Measurements from ENCODE around the gene PRDM5. TPM values are rescaled to one million over a fixed set of nuclear protein-coding genes. Genes with fewer than 3 reads are reported as not detected.

The PRDM5 gene
- total RNA-seq, 1 experiment from 2014 or later, result 8.1 TPM

DNA sequence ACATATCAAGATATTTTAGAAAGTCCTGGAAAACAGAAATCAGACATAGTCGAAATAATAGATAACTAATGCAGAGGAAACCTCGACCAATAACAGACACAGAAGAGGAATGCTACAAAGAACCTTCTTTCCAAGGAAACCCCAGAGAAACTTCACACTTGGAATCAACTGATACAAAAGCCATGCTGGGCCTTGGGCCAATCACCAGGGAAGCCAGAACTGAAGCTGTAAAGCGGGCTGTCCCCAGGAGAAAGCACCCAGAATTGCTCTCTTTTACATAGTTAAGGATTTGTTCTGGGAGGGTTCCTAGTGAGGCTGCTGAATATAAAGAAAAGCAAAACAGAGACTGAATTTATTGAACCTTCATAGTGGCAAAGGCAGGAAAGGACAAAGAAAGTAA, 100.5 kb downstream of the PRDM5 start:
- no peak for DNase-seq (ENCODE audit: low spot score)

- no peak for DNase-seq (ENCODE audit: low spot score)
Observed at GRCh38 chr4:120821029-120821428, 101.5 kb downstream of the PRDM5 start.

GRCh38 chr4:120819805-120820437, 102.6 kb downstream of the PRDM5 start:
- DNase-seq (ENCODE audit: low spot score), result no peak

DNA sequence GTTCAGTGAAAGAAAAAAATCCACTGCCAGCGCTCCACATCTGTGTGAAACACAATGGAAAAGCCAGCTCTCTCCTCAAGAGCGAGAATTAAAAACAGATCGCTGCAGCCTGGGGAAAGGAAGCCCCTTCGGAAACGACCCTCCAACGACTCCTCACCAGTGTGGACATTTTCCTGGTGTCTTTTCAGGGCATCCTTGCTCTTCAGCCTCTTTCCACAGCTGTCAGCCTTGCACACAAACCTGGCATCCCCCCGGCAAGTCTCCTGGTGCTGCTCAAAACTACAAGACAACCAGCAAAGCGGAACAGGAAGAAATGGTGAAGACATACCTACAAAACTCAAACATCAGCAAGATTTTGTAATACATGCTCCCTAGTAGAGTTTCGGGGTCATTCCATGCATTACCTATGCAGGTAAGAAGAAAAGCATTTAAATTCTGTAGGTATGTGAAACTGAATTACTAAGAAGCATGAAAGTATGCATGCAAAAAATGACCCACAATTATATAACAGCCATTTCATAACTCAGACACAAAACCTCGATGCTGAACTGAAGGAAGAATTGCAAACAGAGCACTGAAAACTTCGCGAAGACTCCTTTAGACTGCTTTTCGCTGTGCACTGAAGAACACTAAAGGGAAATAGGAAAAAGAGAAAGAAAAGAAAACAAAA, 106.1 kb downstream of the PRDM5 start:
- DNase-seq (ENCODE audit: low spot score), result no peak

- DNase-seq (ENCODE audit: low spot score), result no peak
Observed at GRCh38 chr4:120815361-120815760, 107.2 kb downstream of the PRDM5 start.

DNA sequence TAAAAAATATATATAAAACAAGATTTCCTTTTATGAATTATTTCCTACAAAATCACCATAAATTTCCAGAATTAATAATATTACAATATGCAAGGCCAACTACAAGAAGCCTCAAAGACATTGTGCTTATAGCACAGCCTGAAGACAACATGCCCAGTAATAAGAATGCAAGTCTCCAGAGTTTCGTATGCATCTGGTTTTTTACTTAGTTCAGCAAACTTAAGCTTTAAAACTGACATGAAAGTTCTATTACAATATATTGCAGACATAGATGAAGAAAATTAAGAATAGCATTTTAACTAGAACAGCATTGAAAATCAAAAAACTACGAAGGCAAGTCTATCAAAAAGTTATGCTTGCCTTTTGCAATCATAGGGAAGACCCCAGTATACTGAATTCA, 107.6 kb downstream of the PRDM5 start:
- DNase-seq (ENCODE audit: low spot score), result no peak

- DNase-seq (ENCODE audit: low spot score), result no peak
Observed at GRCh38 chr4:120812216-120812615, 110.3 kb downstream of the PRDM5 start.

- peak; percentile 9 for DNase-seq (ENCODE audit: low spot score)
Observed at GRCh38 chr4:120809518-120809917, 113.0 kb downstream of the PRDM5 start.

- no peak for DNase-seq (ENCODE audit: low spot score)
Observed at GRCh38 chr4:120808475-120809141, 113.9 kb downstream of the PRDM5 start.

- no peak for DNase-seq (ENCODE audit: low spot score)
Observed at GRCh38 chr4:120801137-120801758, 121.3 kb downstream of the PRDM5 start.

GRCh38 chr4:120798570-120798969, 124.0 kb downstream of the PRDM5 start:
- no peak for DNase-seq (ENCODE audit: low spot score)

GRCh38 chr4:120796271-120796670, 126.3 kb downstream of the PRDM5 start:
- DNase-seq (ENCODE audit: low spot score), result no peak

DNA sequence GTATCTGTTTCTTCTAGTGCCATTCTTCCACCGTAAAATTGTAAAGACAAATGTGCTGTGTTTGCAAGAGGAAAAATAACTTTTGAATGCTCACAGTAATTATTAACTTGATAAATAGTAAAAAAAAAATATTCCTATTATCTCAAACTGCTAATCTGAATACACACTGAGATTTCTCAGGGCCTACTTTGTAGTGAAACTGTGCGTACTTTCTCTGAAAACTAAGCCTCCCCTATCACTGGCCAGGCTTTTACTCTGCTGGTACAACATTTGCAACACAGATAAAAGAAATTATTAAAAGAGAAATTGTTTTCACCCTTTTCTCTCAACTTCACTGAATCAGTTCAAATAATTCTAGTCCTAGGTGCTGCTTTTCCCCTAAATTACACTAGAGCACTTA, 137.3 kb downstream of the PRDM5 start:
- DNase-seq (ENCODE audit: low spot score), result no peak

- DNase-seq (ENCODE audit: low spot score), result no peak
Observed at GRCh38 chr4:120777459-120777858, 145.1 kb downstream of the PRDM5 start.

DNA sequence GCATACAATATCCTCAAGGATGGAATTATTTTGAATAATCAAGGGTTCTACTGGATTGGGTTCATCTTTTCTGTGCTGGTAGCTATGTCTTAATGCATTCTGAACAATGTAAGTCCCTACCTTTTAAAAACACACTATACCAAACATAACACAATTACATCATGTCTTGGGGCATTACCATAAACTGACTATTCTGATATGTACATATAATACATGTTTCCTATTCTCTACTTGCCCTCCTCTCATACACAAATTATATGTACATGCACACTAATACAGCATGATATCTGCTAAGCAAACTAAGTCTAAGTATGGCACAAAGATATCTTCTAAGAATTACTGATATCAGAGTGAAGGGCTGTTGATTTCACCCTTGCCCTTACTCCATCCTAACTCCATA, 147.1 kb downstream of the PRDM5 start:
- no peak for DNase-seq (ENCODE audit: low spot score)

- DNase-seq (ENCODE audit: low spot score), result no peak
Observed at GRCh38 chr4:120773641-120774040, 148.9 kb downstream of the PRDM5 start.

DNA sequence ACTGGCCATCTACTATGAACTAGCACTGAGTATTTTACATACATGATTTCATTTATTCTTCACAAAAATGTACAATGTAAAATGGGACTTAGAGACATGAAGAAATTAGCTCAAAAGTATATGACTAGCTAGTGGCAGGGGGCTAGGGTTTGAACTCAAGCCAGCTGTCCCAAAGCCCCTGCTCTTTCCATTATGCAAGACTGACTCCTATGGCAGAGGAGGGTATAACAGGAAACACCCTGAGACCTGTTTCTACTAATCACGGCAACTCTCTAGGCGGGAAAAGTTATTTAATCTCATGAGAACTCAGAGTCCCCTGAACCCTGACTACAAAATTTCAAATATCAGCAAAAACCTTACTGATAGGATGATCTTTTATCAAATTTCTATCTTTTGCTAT, 150.6 kb downstream of the PRDM5 start:
- DNase-seq (ENCODE audit: low spot score), result no peak

- DNase-seq (ENCODE audit: low spot score), result no peak
Observed at GRCh38 chr4:120770897-120771296, 151.6 kb downstream of the PRDM5 start.

GRCh38 chr4:120769227-120769626, 153.3 kb downstream of the PRDM5 start:
- no peak for DNase-seq (ENCODE audit: low spot score)

DNA sequence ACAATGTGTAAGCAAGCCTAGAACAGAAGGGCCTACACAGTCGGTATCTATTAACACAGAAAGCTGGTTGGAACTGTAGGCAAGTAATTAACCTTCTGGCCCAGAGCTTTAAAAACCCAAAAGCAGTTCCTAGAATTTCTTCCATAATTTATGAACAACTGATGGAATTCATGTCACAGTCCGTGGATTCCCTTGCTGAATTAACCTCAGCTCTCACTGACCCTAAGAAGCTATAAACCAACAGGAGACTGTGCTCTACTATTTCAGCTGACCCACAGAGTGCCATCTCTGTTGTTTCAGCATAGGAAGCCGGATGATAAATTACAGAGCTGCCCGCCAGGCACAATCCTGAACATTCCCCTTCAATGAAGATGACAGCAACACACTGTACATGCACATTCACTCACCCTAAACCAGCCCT, 157.3 kb downstream of the PRDM5 start:
- DNase-seq (ENCODE audit: low spot score), result no peak

- DNase-seq (ENCODE audit: low spot score), result no peak
Observed at GRCh38 chr4:120763650-120764049, 158.9 kb downstream of the PRDM5 start.

DNA sequence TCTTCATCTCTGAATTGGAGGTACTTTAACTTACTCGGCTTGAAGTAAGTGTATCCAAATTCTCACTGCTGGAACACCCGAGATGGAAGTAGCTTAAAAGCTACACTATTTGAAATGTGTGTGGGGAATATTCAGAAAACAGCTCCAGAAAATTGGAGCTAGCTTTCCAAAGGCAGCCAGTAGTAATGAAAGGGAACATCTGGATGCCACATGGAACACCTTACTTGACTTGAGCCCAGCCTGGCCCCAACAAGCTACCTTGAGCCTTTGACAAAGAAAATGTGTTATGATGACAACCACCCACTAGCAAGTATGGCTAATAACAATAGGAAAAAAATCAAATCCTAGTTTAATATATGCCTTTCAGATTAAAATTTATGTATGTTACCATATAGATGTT, 161.5 kb downstream of the PRDM5 start:
- no peak for DNase-seq (ENCODE audit: low spot score)

- no peak for DNase-seq (ENCODE audit: low spot score)
Observed at GRCh38 chr4:120760047-120760446, 162.5 kb downstream of the PRDM5 start.

All from HT-29 (cell line).